ACHN (cell line): ENCODE data around the gene HTRA1.

ENCODE experiments used
- DNase-seq: peaks from one replicate; pipeline ENCODE4 v3.0.0-alpha.2; 2015
- in situ Hi-C: cut with HindIII; loops from 2 replicates; pipeline ENCODE4 v1.10.0; 2017; ENCODE audit warnings: low sequenced_read_pairs, low pct_ligation_motif_present, low pct_unique_long_range_greater_than_20kb

Gene HTRA1

DNA sequence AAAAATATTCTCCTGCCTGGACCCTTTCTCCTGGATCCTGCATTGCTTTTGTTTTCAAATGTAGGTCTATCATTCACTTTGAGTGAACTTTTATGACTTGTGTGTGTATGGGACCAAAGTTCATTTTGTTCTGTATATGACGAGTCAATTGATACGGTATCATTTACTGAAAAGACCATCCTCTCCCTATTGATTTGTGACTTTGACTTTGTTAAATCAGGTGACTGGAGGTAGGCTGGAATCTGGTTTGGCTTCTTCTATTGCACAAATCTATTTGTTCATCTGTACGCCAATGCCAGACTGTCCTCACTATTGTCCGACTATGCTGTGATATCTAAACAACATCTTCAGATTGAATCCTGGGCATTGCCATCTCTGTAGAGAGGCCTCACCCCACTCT is 12.2 kb upstream of the HTRA1 start:
- no peak for DNase-seq
- in situ Hi-C loops: loop anchor here (25.0 kb wide), 1 partner anchor 162 kb away; no protein-coding TSS in a partner anchor

DNA sequence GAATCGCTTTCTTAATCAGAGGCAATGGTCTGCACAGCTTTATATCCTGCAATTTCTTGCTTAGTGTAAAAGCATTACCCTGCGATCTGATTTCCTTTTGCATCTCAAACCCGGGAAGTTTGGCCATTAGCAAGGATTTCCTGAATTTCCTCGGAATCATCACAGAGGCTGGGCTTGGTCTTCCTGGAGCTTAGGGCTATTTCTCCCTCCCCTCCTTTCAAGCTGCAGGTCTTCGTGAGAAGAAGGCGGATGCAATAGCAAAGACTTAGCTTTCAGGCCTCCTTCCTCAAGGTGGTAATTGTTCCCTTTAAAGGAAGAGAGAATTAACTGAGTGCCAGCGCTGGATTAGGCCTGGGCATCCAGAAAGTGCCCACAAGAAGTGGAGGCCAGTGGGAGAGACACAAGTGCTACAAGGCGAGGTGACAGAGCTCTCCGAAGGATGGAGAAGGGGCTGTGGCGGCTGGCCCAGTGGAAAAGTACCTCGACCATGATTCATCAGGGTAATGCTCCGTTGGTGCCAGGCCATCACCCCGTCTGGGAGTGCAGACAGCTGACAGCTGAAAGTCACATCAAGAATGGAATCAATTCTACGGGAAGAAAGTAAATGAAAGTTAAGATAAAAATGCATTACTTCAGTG is 10.9 kb upstream of the HTRA1 start:
- DNase-seq: no peak
- in situ Hi-C loops: no loop called here

DNA sequence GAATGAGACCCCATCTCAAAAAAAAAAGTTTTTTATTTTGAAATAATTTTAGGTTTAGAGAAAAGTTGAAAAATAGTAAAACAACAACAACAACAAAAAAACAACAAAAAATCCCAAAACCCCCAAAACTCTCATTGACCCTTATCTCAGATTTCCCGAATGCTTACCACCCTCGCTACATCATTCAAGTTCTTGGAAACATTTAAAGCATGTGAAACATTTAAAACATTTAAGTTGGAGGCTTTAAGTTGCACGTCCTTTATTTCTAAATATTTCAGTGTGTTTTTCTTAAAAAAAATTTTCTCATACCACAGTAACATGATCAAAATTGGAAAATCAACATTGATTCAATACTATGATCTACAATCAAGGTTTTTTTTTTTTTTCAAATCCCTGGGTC is 7.3 kb upstream of the HTRA1 start:
- in situ Hi-C loops: no loop called here
- no peak for DNase-seq

DNA sequence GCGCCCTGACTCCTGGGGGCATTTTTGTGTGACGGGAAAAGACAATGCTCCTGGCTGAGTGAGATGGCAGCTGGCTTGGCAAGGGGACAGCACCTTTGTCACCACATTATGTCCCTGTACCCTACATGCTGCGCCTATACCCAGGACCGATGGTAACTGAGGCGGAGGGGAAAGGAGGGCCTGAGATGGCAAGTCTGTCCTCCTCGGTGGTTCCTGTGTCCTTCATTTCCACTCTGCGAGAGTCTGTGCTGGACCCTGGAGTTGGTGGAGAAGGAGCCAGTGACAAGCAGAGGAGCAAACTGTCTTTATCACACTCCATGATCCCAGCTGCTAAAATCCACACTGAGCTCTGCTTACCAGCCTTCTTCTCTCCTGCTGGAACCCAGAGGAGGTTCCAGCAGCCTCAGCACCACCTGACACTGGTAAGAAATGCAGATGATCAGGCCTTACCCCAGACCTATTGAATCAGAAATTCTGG is 6.7 kb upstream of the HTRA1 start, which contains the start of gene ARMS2:
TSS of gene ARMS2 (plus strand) at position 51 of the 478 bp plus-strand sequence. CDS start at position 126, 75 bp downstream.
- in situ Hi-C loops: no loop called here

DNA sequence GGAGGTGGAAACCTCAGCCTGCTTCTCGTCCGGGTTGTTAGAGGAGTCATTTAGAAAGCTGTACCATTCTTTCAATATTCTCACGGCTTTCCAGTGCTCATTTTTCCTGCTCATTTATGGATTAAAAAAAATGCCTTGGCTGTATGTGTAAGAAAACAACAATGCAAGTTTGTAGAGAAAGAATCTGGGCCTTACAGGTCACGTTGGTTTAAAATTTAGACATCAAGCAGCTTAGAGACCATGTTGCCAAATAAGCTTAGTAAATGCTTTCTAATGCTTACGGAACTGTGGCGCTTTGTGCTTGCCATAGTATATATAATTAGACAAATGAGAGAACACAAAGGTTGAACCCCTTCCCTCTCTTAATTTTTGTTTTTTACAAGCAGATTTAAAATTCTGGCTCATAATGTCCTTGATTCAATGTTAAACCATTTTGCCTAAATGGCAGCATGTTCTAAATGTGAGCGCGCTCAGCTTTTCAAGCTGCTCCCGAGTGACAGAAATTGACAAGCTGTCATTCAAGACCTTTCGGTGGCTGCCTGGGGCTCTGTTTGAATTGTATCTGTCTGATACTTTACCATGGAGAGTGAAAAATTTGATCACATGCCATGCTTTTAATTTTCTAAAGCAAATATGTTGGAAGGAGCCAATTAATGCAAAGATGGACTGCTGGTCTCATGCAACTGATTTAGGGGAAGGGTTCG is 5.8 kb upstream of the HTRA1 start:
- no peak for DNase-seq
- in situ Hi-C loops: no loop called here

More for the DNA sequence above, 6.7 kb upstream of the HTRA1 start, which contains the start of gene ARMS2:
- no peak for DNase-seq

DNA sequence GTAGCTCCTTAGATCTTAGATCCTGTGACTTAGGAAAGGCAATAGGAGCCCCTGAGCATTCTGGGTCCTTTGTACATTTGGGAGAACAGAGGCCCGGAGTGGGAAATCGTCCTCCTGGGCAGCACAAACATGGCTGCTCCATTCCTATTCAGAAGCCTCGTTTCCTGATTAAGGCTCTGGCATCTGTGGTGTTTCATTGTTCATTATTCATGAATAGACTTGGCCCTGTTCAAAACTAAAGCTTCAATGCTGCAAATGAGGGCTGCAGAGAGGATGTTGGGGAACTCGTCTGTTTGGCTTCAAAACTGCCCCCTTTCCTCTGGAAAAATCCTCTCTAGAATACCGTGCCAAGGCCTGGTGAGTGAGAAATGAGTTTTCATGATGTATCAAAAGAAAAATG is 3.4 kb upstream of the HTRA1 start:
- in situ Hi-C loops: no loop called here
- no peak for DNase-seq

DNA sequence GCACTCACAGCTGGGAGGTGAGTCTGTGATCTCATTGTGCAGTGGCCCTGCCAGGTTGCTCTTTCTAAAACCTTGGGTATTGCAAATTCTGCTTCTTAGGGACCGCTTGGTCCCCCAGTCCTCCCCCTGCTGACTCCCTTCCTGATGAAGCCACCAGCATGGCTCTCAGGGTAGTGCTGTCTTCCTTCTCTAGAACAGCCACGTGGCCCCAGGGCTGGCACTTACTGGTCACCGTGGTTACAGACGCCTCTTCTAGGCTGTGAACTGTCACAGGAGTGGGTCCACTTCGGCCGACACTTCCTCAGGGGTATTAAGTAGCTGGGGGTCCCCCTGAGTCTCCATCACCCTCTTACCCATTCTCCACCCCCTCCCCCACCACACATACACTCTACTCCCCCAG is 2.7 kb upstream of the HTRA1 start:
- DNase-seq: no peak

DNA sequence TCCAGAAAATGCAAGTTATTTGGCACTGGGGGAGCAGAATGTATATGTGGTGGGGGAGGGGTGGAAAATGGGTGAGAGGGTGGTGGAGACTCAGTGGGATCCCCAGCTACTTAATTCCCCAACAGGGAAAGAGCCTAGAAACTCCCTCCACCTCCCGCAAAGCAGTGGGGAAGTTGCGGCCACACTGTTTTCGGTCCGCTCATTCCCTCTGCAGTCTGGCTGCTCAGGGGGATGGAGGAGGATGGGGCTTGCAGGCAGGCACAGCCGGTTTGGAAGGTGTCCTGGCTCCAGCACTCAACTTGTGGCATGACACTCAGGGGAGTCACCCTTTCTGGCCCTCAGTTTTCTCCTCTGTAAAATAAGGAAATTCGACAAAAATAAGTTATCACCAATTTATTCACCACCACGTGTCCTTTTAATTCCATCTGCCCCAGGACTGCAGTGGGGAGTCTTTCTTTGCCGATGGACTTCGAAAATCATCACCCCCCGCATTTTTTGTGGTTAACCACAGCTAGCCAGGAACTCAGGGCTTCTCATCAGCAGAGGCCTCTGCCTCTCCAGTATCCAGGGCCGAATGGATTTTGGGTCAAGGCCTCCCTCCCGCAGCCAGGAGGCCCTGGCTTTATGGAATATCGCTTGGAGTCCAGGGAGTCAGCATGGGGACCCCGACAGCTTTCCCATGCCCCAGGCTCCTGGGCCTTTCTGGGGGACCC is 1.6 kb upstream of the HTRA1 start:
- DNase-seq: no peak
- in situ Hi-C loops: no loop called here

More for the DNA sequence above, 2.7 kb upstream of the HTRA1 start:
- in situ Hi-C loops: no loop called here

DNA sequence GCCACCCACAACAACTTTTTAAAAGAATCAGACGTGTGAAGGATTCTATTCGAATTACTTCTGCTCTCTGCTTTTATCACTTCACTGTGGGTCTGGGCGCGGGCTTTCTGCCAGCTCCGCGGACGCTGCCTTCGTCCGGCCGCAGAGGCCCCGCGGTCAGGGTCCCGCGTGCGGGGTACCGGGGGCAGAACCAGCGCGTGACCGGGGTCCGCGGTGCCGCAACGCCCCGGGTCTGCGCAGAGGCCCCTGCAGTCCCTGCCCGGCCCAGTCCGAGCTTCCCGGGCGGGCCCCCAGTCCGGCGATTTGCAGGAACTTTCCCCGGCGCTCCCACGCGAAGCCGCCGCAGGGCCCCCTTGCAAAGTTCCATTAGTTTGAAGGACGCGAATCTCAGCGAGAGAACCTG is 461 bp upstream of the HTRA1 start:
- in situ Hi-C loops: no loop called here

DNA sequence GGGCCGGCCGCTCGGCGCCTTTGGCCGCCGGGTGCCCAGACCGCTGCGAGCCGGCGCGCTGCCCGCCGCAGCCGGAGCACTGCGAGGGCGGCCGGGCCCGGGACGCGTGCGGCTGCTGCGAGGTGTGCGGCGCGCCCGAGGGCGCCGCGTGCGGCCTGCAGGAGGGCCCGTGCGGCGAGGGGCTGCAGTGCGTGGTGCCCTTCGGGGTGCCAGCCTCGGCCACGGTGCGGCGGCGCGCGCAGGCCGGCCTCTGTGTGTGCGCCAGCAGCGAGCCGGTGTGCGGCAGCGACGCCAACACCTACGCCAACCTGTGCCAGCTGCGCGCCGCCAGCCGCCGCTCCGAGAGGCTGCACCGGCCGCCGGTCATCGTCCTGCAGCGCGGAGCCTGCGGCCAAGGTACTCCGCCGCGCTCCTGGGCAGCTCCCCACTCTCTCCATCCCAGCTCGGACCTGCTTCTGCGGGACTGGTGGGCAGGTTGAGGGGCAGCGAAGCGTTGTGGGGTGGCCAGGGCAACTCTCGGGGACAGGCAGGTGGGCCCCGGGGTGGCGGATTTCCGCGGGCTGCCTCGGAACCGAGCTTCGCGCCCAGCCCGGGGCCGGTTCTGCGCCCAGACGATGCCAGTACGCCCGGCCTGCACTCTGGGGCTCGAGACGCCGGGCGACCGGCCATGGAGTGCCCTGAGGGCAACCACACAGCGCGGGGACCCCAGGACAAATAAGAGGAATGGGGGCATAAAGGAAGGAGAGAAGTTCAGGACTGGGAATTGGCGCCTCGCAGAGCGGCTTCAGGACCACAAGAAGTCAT is 578 bp downstream of the HTRA1 start:
- no peak for DNase-seq
- in situ Hi-C loops: no loop called here

More for the DNA sequence above, 461 bp upstream of the HTRA1 start:
- no peak for DNase-seq

DNA sequence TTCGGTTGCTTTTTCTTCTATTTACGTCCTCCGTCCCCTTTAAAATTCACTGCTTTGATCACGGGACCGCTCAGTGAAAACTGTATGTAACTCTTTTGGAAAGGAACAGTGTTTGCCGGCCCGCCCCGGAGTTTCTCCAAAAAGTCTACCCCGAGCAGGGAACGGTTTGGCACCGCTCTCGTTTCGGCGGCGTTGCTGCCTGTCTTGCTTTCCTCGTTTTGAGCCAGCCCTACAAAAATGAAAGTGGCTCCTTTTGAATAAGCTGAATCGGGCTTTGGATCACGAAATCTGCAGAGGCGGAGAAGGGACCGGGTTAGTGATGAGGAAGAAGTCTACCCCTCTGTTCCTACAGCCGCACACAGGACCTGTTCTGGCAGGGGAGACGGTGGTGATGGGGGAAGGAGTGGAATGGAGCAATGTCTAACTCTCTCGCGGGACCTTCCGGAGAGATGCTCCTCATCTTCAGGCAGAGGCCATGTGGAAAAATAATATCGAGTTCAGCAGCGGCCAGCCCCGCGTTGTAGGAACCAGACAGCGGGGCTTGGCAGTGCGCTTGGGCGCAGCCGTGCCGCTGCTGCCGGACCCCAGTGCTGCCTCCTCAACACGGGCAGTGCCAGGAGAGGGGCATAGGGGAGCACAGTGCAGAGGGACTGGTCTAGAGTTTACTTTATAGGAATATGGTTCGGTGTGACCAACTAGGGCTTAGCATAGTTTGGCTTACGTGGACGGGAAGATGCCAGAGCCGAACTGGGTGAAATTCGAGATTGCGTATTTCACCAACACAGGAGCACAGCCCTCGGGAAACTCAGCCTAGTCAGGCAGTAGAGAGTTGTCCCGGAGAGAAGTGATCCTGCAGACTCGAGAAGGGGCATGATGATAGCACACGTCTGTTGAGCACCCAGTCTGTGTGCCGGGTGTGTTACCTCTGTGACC is 1.4 kb downstream of the HTRA1 start:
- in situ Hi-C loops: no loop called here
- DNase-seq: no peak

DNA sequence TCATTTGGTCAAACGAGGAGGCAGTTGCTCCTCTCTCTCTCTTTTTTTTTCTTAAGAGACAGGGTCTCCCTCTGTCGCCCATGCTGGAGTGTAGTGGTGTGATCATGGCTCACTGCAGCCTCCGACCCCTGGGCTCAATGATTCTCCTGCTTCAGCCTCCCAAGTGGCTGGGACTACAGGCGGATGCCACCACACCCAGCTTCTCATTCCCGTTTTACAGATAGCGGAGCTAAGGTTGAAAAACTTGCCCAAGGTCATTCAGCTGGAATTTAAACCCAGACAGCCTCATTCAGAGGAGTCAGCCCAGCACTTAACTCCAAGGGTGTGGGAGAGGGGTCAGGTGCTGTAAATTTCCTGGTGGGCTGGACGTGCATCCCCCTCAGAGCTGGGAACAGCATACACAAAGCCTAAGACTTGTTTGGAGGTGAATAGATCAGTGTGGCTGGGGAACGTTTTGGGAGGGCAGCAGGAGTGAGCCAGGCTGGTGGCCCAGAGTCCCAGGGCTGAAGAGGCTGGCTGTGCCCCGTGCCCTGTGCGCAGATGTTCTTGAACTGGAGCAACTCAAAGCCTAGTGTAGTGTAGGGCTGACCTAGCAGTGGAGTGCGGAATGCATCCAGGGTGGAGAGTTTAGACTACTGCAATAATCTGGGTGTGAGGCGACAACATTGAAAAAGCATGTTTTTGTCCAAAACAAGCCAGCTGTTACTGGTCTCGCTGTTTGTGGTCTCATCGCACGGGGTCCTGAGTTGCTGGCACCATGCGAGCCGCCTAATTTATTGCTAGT is 2.3 kb downstream of the HTRA1 start:
- no peak for DNase-seq
- in situ Hi-C loops: no loop called here

DNA sequence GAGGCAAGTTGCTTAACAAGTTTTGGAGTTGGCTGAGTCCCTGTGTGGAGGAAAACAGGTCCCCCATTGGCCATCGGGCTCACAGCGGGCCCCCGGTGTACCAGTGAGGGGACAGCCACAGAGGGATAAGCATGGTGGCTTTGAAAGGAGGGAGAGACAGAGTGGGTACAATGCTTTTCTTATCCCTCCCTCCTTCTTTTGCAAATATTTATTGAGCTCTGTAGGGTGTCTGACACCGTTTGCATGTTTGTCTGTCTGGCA is 2.8 kb downstream of the HTRA1 start:
- in situ Hi-C loops: no loop called here
- no peak for DNase-seq

DNA sequence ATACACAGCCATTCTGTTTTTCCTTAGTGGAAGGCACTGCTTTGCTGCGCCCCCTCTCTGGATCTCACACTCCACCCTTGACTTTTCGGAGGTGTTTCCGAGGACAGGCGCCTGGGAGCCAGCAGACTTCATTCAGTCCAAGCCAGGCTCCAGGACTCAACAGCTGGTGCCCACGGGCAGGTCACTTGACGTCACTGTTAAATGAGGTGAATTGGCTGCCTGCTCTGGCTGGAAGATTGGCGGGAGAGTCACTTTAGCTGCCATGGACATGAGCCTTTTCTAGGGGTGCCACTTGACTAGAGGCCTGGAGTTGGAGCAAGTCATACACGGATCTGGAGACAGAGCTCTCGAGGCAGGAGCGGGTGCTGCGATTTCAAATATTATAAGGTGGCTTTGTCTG is 3.2 kb downstream of the HTRA1 start:
- DNase-seq: no peak
- in situ Hi-C loops: no loop called here

DNA sequence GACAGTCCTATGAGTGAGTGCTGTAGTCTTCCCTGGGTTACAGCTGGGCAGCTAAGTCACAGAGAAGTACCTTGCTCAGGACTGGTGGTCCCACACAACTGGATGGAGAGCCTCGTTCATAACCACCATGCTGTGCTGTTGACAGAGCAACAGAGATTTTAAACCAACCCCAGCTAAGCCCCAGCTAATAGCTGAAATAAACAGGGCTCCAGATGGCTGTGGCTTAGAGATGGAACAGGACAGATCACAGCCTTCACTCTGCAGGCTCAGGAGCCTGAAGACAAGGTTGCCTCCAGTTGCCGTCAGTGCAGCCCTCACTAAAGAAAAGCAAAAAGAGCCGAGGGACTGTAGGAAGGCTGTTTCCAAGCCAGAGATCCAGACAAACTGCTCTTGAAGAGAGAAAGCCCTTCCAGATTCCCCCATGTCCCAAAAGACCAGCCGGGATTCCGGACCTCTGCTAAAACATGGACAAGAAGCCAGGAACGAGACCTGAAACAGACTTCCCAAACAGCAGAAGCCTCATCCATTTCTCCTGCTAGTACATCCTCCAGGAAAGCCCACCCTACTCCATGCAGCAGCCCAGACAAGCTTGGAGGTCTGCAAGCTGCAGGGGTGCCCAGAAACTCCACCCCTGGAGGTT is 4.2 kb downstream of the HTRA1 start:
- in situ Hi-C loops: no loop called here
- no peak for DNase-seq

DNA sequence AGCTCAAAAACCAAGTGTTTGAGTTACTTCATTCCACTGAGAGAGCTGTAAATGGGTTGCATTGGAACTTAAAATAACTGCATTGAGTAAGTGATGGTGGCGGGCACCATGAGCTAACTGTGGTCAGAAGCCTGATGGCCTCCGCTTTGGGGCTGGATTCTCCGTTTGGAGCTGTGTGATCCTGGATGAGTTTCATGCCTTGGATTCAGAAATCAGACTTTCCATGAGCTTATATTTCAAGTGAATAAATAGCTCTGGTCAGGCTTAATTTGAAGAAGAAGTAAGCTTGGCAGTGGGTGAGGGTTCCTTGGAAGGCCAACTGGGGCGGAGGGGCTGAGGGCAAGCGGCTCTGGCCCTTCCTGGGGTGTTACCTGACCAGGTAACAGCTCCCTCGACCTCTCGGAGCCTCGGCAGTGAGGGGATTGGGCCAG is 5.6 kb downstream of the HTRA1 start:
- in situ Hi-C loops: no loop called here
- no peak for DNase-seq

DNA sequence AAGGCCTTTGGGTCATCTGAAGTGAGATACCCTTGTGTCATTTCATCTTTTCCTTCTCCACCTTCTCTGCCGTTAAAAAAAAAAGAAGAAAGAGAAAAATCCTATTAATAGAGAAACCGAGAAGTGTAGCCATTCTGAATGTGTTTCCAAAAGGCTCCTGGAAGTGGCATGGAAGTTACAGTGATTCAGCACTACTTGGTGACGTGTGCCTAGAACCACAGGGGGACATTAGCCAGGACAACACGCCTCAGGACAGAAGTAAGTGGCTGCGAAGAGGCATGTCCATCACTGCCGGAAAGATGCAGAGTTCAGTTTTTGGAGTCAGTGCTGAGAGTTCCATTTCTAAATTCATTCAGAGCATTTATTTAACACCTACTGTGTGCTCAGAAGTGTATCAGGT is 6.3 kb downstream of the HTRA1 start:
- no peak for DNase-seq
- in situ Hi-C loops: no loop called here
